HCT116 (cell line): ENCODE results near the gene NFKBIA. TPM values are rescaled to one million over a fixed set of nuclear protein-coding genes. Genes with fewer than 3 reads are reported as not detected.
A peak's percentile ranks its signal among the peaks of the same experiment; 100 is the strongest.

Experiments
- ATAC-seq: fragments of 200-7000 bp; cut with Tn5 transposase; 2 replicates; pipeline ENCODE4 v1.9.1; 2020; ENCODE audit warnings: mild to moderate bottlenecking, moderate library complexity
- BruUV-seq: library from RNA; stranded (reverse); fragments of 400-500 nt; replicated peaks from 2 replicates; lab custom pipeline; 2021; lab: Mats Ljungman, UMichigan
- CTCF ChIA-PET: fragments of 300-600 bp; sonication (Branson Sonifier 250); formaldehyde crosslinking; loops from one replicate; lab custom pipeline; 2021; ENCODE audit warnings: antibody characterized with exemption; lab: Charles Lee
- POLR2A ChIA-PET: fragments of 300-600, 350-600 bp; sonication (Branson Sonifier 250); formaldehyde crosslinking; loops from one replicate; lab custom pipeline; 2021; ENCODE audit warnings: antibody characterized with exemption; lab: Charles Lee
- RAD21 ChIA-PET, 2 experiments: fragments of 300-600 bp; sonication (Branson Sonifier 250); formaldehyde crosslinking; loops; one replicate each; lab custom pipeline; 2023; ENCODE audit warnings: low total read pairs in 2 of 2; ENCODE audit not compliant: uncharacterized antibody in 2 of 2, unreplicated experiment in 2 of 2, low non-redundant PET in 1 of 2; lab: Charles Lee
- DNase-seq: peaks from one replicate; pipeline ENCODE4 v3.0.0-alpha.2; 2010; ENCODE audit warnings: low read depth, low spot score
- H2AFZ ChIP-seq: fragments of 200-600 bp; shearing (Covaris generic), sonication (generic); 2 replicates; pipeline ENCODE4 v1.6.1; 2017; ENCODE audit warnings: low read depth, mixed run types, mixed read lengths, antibody characterized with exemption, low read length; ENCODE audit not compliant: poor library complexity, severe bottlenecking
- H3K27ac ChIP-seq: 2 replicates; pipeline ENCODE4 v1.5.1; 2012; ENCODE audit warnings: low read depth, low read length
- H3K27me3 ChIP-seq: fragments of 200-600 bp; sonication (generic); 2 replicates; pipeline ENCODE4 v1.6.1; 2016; ENCODE audit warnings: mixed run types, low read length, mixed read lengths; ENCODE audit not compliant: insufficient read depth
- H3K36me3 ChIP-seq, 2 experiments: fragments of 200-500 bp in 1 of 2; fragments of 200-600 bp in 1 of 2; sonication (Bioruptor generic) in 1 of 2; sonication (generic) in 1 of 2; 2 replicates each; pipeline versions ENCODE4 v1.5.1 to v1.6.1; 2014 to 2016; ENCODE audit warnings: low read length in 2 of 2, inconsistent platforms in 1 of 2, mixed read lengths in 1 of 2, mixed run types in 1 of 2; ENCODE audit not compliant: insufficient read depth in 2 of 2, control insufficient read depth in 1 of 2
- H3K4me1 ChIP-seq, 2 experiments: fragments of 200-600 bp in 1 of 2; sonication (generic) in 1 of 2; 2 replicates each; pipeline versions ENCODE4 v1.5.1 to v1.6.1; 2012 to 2017; ENCODE audit warnings: low read length in 2 of 2, inconsistent platforms in 1 of 2, mild to moderate bottlenecking in 1 of 2, mixed read lengths in 1 of 2, mixed run types in 1 of 2, moderate library complexity in 1 of 2; ENCODE audit not compliant: insufficient read depth in 2 of 2, control insufficient read depth in 1 of 2
- H3K4me2 ChIP-seq: fragments of 200-600 bp; sonication (generic); 2 replicates; pipeline ENCODE4 v1.6.1; 2017; ENCODE audit warnings: mixed run types, low read length, mixed read lengths
- H3K4me3 ChIP-seq, 2 experiments: fragments of 200-600 bp in 1 of 2; sonication (generic) in 1 of 2; replicated peaks in 1 of 2; 2 replicates each; pipeline ENCODE4 v1.5.1; 2011 to 2016; ENCODE audit warnings: low read length in 2 of 2, control low read depth in 1 of 2, low read depth in 1 of 2, mild to moderate bottlenecking in 1 of 2, mixed read lengths in 1 of 2, mixed run types in 1 of 2
- H3K79me2 ChIP-seq: fragments of 200-600 bp; sonication (generic); 2 replicates; pipeline ENCODE4 v1.6.1; 2017; ENCODE audit warnings: mild to moderate bottlenecking, mixed run types, low read length, moderate library complexity, mixed read lengths; ENCODE audit not compliant: insufficient read depth
- H3K9ac ChIP-seq: fragments of 200-600 bp; sonication (generic); 2 replicates; pipeline ENCODE4 v1.6.1; 2016; ENCODE audit warnings: low read length, mixed read lengths
- H3K9me2 ChIP-seq: fragments of 200-600 bp; sonication (generic), shearing (Covaris generic); 2 replicates; pipeline ENCODE4 v1.6.1; 2017; ENCODE audit warnings: mixed run types, mild to moderate bottlenecking, moderate library complexity; ENCODE audit not compliant: insufficient read depth
- H3K9me3 ChIP-seq, 2 experiments: fragments of 200-500 bp in 1 of 2; fragments of 200-600 bp in 1 of 2; sonication (Bioruptor generic) in 1 of 2; sonication (generic) in 1 of 2; 2 replicates each; pipeline ENCODE4 v1.6.1; 2014 to 2017; ENCODE audit warnings: low read length in 2 of 2, mixed read lengths in 2 of 2, inconsistent platforms in 1 of 2, low read depth in 1 of 2, mild to moderate bottlenecking in 1 of 2, mixed run types in 1 of 2, moderate library complexity in 1 of 2; ENCODE audit not compliant: control insufficient read depth in 1 of 2, insufficient read depth in 1 of 2
- H4K20me1 ChIP-seq: fragments of 200-600 bp; sonication (generic), shearing (Covaris generic); 2 replicates; pipeline ENCODE4 v1.6.1; 2017; ENCODE audit warnings: mixed run types, mild to moderate bottlenecking, moderate library complexity; ENCODE audit not compliant: insufficient read depth
- ATF3 ChIP-seq: IDR thresholded peaks from 2 replicates; pipeline ENCODE4 v1.6.1; 2012
- CBX3 ChIP-seq: IDR thresholded peaks from 2 replicates; pipeline ENCODE4 v1.6.1; 2012; ENCODE audit warnings: low read depth
- CEBPB ChIP-seq: IDR thresholded peaks from 2 replicates; pipeline ENCODE4 v1.6.1; 2012; ENCODE audit warnings: low read depth
- CTCF ChIP-seq, 3 experiments: fragments of 200-600 bp in 1 of 3; sonication (generic) in 1 of 3; IDR thresholded peaks in 2 of 3; conservative IDR thresholded peaks in 1 of 3; 2 replicates each; pipeline ENCODE4 v1.5.1; 2012 to 2017; ENCODE audit warnings: low read depth in 2 of 3, low read length in 2 of 3, antibody characterized with exemption in 1 of 3, borderline replicate concordance in 1 of 3, control low read depth in 1 of 3, mild to moderate bottlenecking in 1 of 3, mixed read lengths in 1 of 3, mixed run types in 1 of 3, moderate library complexity in 1 of 3; ENCODE audit not compliant: insufficient read depth in 1 of 3
- EGR1 ChIP-seq: IDR thresholded peaks from 2 replicates; pipeline ENCODE4 v1.6.1; 2012; ENCODE audit warnings: low read depth
- ELF1 ChIP-seq: IDR thresholded peaks from 2 replicates; pipeline ENCODE4 v1.6.1; 2012; ENCODE audit warnings: low read depth, borderline replicate concordance
- EZH2phosphoT487 ChIP-seq: fragments of 200-600 bp; IDR thresholded peaks from 2 replicates; pipeline ENCODE4 v1.6.1; 2018; ENCODE audit warnings: antibody characterized with exemption, borderline replicate concordance
- JUND ChIP-seq: IDR thresholded peaks from 2 replicates; pipeline ENCODE4 v1.6.1; 2012
- MAX ChIP-seq: IDR thresholded peaks from 2 replicates; pipeline ENCODE4 v1.6.1; 2012
- POLR2A ChIP-seq: IDR thresholded peaks from 2 replicates; pipeline ENCODE4 v1.7.0; 2011; ENCODE audit warnings: borderline replicate concordance; ENCODE audit not compliant: insufficient read depth, insufficient read length; ENCODE audit errors: extremely low read depth
- POLR2AphosphoS5 ChIP-seq: IDR thresholded peaks from 2 replicates; pipeline ENCODE4 v1.6.1; 2011; ENCODE audit warnings: mild to moderate bottlenecking, low read depth, low read length, moderate library complexity
- RAD21 ChIP-seq: IDR thresholded peaks from 2 replicates; pipeline ENCODE4 v1.6.1; 2012; ENCODE audit warnings: low read depth, mild to moderate bottlenecking
- REST ChIP-seq: IDR thresholded peaks from 2 replicates; pipeline ENCODE4 v1.6.1; 2012; ENCODE audit warnings: low read depth
- SIN3A ChIP-seq: IDR thresholded peaks from 2 replicates; pipeline ENCODE4 v1.6.1; 2012; ENCODE audit warnings: low read depth
- SP1 ChIP-seq: IDR thresholded peaks from 2 replicates; pipeline ENCODE4 v1.6.1; 2012; ENCODE audit warnings: low read depth
- TCF7L2 ChIP-seq: IDR thresholded peaks from 2 replicates; pipeline ENCODE4 v1.7.0; 2011; ENCODE audit warnings: borderline replicate concordance, inconsistent platforms; ENCODE audit not compliant: insufficient read depth, insufficient read length; ENCODE audit errors: extremely low read depth
- YY1 ChIP-seq: IDR thresholded peaks from 2 replicates; pipeline ENCODE4 v1.6.1; 2011; ENCODE audit warnings: low read length, low read depth, moderate library complexity, mild to moderate bottlenecking; ENCODE audit not compliant: insufficient replicate concordance; ENCODE audit errors: extremely low read depth
- ZBTB33 ChIP-seq: IDR thresholded peaks from 2 replicates; pipeline ENCODE4 v1.6.1; 2011; ENCODE audit warnings: mild to moderate bottlenecking, low read length, moderate library complexity; ENCODE audit not compliant: insufficient replicate concordance; ENCODE audit errors: extremely low read depth
- ZFX ChIP-seq: fragments of 450-650 bp; IDR thresholded peaks from 2 replicates; pipeline ENCODE4 v1.6.1; 2017
- intact Hi-C: fragments of 100-400 bp; cut with micrococcal nuclease; formaldehyde crosslinking; loops from 2 replicates; pipeline ENCODE4 v1.10.0; 2022
- total RNA-seq: library from RNA; stranded (reverse); gene quantifications from one replicate; pipeline ENCODE4 v1.2.1, GENCODE V29; 2021; ENCODE audit not compliant: unreplicated experiment

Gene NFKBIA
- total RNA-seq, 1 experiment from 2014 or later = 42.6 TPM

- ChIA-PET POLR2A (interaction anchor here (0.6 to 1.9 kb wide), 5 partner anchors 20 to 294 kb away, joined by 3 to 8 read pairs (median 3); no protein-coding TSS in a partner anchor), CTCF (interaction anchor here (1.3 to 3.0 kb wide), 3 partner anchors 176 to 265 kb away, joined by 8 to 14 read pairs (median 9); no protein-coding TSS in a partner anchor), RAD21 (interaction anchor here (1.0 to 1.1 kb wide), 2 partner anchors 190 kb away, joined by 3 to 4 read pairs; no protein-coding TSS in a partner anchor)
- H3K9me2 ChIP-seq = no peaks in the 10 kb centered on the region
- no peaks in the 10 kb centered on the region for H3K27me3 ChIP-seq
- H2AFZ ChIP-seq = peak overlapping the region; percentile 77
- ATAC-seq (no peak), DNase-seq (no peak)
- peaks cover 16% of the 10 kb centered on the region for H3K79me2 ChIP-seq
- peak overlapping the region; percentile 98 for H3K27ac ChIP-seq
- no peaks in the 10 kb centered on the region for H4K20me1 ChIP-seq
- peaks cover 24 to 25% of the 10 kb centered on the region in 2 experiments for H3K4me1 ChIP-seq
- H3K9me3 ChIP-seq = no peaks in the 10 kb centered on the region
- peak overlapping the region; percentile 99 for H3K9ac ChIP-seq
- peak overlapping the region; percentile 77 to 92 for H3K4me3 ChIP-seq
- H3K4me2 ChIP-seq = peak overlapping the region; percentile 84
- intact Hi-C loops = loop anchor here (5.0 kb wide), 2 partner anchors 363 to 423 kb away; partner anchors contain the start of gene SRP54
- BruUV-seq = no TSS peak
- H3K36me3 ChIP-seq = peaks cover 20 to 31% of the 10 kb centered on the region in 2 experiments
- TF ChIP-seq SP1 (no peak), TCF7L2 (no peak), ELF1 (no peak), MAX (no peak), REST (no peak), ATF3 (no peak), POLR2A (no peak), CEBPB (no peak), CTCF (IDR thresholded peaks at IDR 0.05 in 2 of 3, conservative IDR thresholded peaks at IDR 0.05 in 1 of 3; ENCODE audit: borderline replicate concordance in 1 of 3, insufficient read depth in 1 of 3, low read depth in 2 of 3, low read length in 2 of 3) (no peak), ZBTB33 (no peak), RAD21 (no peak), SIN3A (no peak), EGR1 (no peak), ZFX (no peak), POLR2AphosphoS5 (no peak), CBX3 (no peak), YY1 (no peak), JUND (no peak), EZH2phosphoT487 (no peak)
Measured at GRCh38 chr14:35405304-35405996, 901 bp upstream of the NFKBIA start.
